HS-5 (cell line): Measurements from ENCODE around the gene USP9X.
"Not testable (repeated sequence)": the region's sequence is repeated elsewhere in the genome, so short reads cannot be mapped to it uniquely, and the experiment has no call there.

ENCODE experiments used
- DNase-seq: peaks from one replicate; pipeline ENCODE4 v3.0.0-alpha.2; 2012; ENCODE audit warnings: low read depth

USP9X gene

GRCh38 chrX:41189156-41189555, 103.9 kb downstream of the USP9X start:
- no peak for DNase-seq

DNA sequence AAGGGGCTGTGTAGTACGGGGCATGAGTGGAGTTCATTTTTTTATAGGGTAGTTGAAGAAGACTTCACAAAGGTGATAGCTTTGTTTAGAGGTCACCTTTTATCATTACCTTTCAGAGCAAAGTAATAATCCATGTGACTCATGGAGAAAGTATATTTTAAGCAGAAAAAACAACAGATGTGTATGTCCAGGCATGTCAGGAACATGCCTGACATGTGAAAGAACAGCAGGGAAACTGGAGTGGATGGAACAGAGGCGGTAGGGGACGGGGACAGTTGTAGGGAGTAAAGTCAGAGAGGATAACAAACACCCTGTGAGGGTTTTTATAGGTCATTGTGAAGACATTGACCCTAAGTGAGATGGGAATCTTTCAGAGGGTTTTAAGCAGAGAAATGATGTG, 107.6 kb downstream of the USP9X start:
- DNase-seq, result no peak

- no peak for DNase-seq
These were observed 113.2 kb downstream of the USP9X start for GRCh38 chrX:41198410-41198809.

- DNase-seq, result no peak
These were observed 115.5 kb downstream of the USP9X start for GRCh38 chrX:41200785-41201184.

GRCh38 chrX:41209853-41210252, 124.6 kb downstream of the USP9X start:
- no peak for DNase-seq

- no peak for DNase-seq
These were observed 139.4 kb downstream of the USP9X start for GRCh38 chrX:41224605-41225004.

- DNase-seq, result no peak
These were observed 148.7 kb downstream of the USP9X start for GRCh38 chrX:41233988-41234387.

GRCh38 chrX:41234471-41234870, 149.2 kb downstream of the USP9X start:
- not testable (repeated sequence) for DNase-seq

GRCh38 chrX:41234962-41235361, 149.7 kb downstream of the USP9X start:
- no peak for DNase-seq

- DNase-seq, result no peak
These were observed 151.4 kb downstream of the USP9X start for GRCh38 chrX:41236629-41237028.

- no peak for DNase-seq
These were observed 155.3 kb downstream of the USP9X start for GRCh38 chrX:41240509-41240908.

- DNase-seq, result no peak
These were observed 156.7 kb downstream of the USP9X start for GRCh38 chrX:41241962-41242361.

- no peak for DNase-seq
These were observed 160.4 kb downstream of the USP9X start for GRCh38 chrX:41245641-41246040.

GRCh38 chrX:41250867-41251266, 165.6 kb downstream of the USP9X start:
- no peak for DNase-seq

- no peak for DNase-seq
These were observed 172.6 kb downstream of the USP9X start for GRCh38 chrX:41257801-41258200.

DNA sequence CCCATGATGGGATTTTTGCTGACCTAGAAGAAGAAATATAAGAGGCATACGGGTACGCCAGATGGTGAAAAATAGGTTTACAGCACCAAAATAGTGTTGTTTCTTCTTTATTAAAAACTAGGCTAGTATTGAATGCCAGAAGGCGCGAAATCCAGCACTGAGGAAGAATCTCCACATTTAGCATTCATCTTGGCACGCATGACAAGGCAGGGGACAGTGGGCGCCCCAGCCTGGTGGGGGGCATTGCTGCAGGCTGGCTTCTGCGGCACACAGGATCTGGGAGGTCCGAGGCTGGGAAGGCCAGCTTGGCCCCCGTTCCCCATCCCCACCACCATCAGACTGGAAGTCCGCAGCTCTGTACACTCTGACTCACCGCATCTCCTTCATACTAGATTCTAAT, 173.0 kb downstream of the USP9X start:
- no peak for DNase-seq

GRCh38 chrX:41258871-41259270, 173.6 kb downstream of the USP9X start:
- DNase-seq, result no peak

GRCh38 chrX:41259516-41259915, 174.3 kb downstream of the USP9X start:
- DNase-seq, result no peak

GRCh38 chrX:41265615-41266014, 180.4 kb downstream of the USP9X start:
- no peak for DNase-seq

GRCh38 chrX:41273638-41274037, 188.4 kb downstream of the USP9X start:
- no peak for DNase-seq

GRCh38 chrX:41275661-41276609, 190.7 kb downstream of the USP9X start:
- no peak for DNase-seq

DNA sequence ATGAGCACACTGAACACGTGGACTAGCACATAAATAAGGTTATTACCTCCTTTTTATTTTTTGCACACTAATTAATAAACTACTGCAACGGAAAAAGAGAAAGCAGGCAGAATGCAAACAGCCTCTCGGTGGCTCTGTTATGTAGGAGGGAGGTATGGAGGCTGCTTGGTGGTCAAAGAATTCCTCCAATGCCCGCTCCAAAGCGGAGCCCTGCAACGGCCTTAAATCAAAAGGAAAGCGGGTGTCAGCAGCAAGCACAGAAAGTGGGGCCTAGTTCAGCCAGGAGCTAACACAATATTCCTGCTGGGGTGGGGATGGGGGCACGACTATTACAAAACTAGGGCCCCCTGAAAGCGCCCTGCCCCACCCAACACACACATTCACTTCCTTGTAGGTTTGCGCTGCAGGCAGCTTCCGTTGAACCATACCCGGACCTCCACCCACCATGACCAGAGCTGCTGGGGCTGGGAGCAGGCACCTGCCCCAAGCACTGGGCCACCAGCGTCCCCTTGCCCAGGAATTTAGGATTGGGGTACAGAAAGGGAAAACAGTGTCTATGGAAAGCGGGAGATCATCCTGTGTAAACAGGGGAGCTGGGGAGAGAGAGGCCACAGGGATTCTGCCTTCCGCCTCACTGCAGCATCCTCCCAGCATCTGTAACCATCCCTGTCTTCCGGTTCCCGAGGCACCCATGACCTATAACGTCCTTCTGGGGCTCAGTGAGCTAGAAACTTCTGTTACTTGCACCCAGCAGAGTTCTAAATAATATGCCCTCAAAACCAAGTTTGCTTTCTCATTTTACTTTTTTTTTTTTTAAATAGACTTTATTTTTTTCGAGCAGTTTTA, 191.6 kb downstream of the USP9X start:
- no peak for DNase-seq

GRCh38 chrX:41282307-41282706, 197.1 kb downstream of the USP9X start:
- DNase-seq, result not testable (repeated sequence)
